Activated CD4-positive, alpha-beta T cell treated with anti-CD3 and anti-CD28 coated beads for 1 hour (primary cell): Measurements from ENCODE around the gene ASAP2.

ENCODE experiments used
- DNase-seq: peaks from one replicate; pipeline ENCODE4 v3.0.0-alpha.2; 2020

Gene ASAP2

DNA sequence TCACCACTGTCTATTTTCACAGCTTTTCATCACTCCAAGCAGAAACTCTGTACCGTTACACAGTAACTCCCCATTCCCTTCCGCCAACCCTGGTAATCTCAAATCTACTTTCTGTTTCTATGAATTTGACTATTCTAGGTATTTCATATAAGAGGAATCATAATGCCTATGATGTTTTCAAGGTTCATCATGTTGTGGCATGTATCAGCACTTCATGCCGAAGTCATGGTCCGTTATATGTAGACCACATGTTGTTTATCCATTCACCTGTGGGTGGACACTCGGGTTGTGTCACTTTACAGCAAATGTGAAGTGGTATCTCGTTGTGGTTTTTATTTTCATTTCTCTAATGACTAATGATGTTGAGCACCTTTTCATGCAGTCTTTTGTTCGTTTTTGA is 238.5 kb downstream of the ASAP2 start:
- DNase-seq, result no peak

DNA sequence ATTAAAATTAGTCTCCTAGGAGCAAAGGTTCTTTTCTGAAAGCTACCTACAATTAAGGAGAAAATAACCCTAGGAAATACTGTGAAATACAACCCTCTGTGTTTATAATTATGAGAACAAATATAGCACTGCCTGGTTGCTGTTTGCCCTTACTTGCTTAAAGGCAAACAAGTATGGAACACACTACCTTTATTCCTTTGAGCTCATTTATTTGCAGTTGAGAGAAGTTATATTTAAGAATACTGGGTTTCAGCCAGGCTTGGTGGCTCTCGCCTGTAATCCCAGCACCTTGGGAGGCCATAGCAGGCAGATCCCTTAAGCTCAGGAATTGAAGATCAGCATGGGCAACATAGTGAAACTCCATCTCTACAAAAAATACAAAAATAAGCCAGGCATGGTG is 244.6 kb downstream of the ASAP2 start:
- no peak for DNase-seq
